IMR-90 (cell line): Measurements from ENCODE around the gene TXNDC11. TPM values are rescaled to one million over a fixed set of nuclear protein-coding genes. Genes with fewer than 3 reads are reported as not detected.

Experiments used
- ATAC-seq: fragments of 200-7000 bp; cut with Tn5 transposase; 2 replicates; pipeline ENCODE4 v1.9.1; 2020; ENCODE audit warnings: low read depth, mild to moderate bottlenecking, moderate library complexity
- BruUV-seq: library from RNA; stranded (reverse); fragments of 400-500 nt; replicated peaks from 2 replicates; lab custom pipeline; 2021; lab: Mats Ljungman, UMichigan
- CTCF ChIA-PET: fragments of 300-600 bp; formaldehyde crosslinking; extraction: SDS; loops from one replicate; lab custom pipeline; 2021; ENCODE audit warnings: antibody characterized with exemption; lab: Yijun Ruan, JAX
- POLR2A ChIA-PET: fragments of 300-600 bp; sonication (Branson Sonifier 250); formaldehyde crosslinking; loops from one replicate; lab custom pipeline; 2022; ENCODE audit warnings: antibody characterized with exemption; ENCODE audit not compliant: unreplicated experiment; lab: Charles Lee
- DNase-seq: peaks from one replicate; pipeline ENCODE4 v3.0.0; 2013
- H2AFZ ChIP-seq: replicated peaks from 2 replicates; pipeline ENCODE3; 2013; ENCODE audit warnings: low read length, mild to moderate bottlenecking; ENCODE audit not compliant: poor library complexity
- H2AK5ac ChIP-seq: 2 replicates; pipeline ENCODE4 v1.6.1; 2013; ENCODE audit warnings: low read depth, low read length, inconsistent platforms
- H2AK9ac ChIP-seq: replicated peaks from 2 replicates; pipeline ENCODE3; 2013; ENCODE audit warnings: mild to moderate bottlenecking, low read depth, low read length, moderate library complexity; ENCODE audit not compliant: poor library complexity
- H2BK120ac ChIP-seq: 2 replicates; pipeline ENCODE4 v1.6.1; 2013; ENCODE audit warnings: low read depth, low read length, inconsistent platforms
- H2BK15ac ChIP-seq: 3 replicates; pipeline ENCODE4 v1.6.1; 2013; ENCODE audit warnings: low read depth, low read length, inconsistent platforms
- H2BK20ac ChIP-seq: 2 replicates; pipeline ENCODE4 v1.6.1; 2013; ENCODE audit warnings: low read depth, mild to moderate bottlenecking, inconsistent platforms, low read length, moderate library complexity
- H2BK5ac ChIP-seq: 2 replicates; pipeline ENCODE4 v1.6.1; 2013; ENCODE audit warnings: mild to moderate bottlenecking, low read depth, low read length, inconsistent platforms; ENCODE audit not compliant: poor library complexity, severe bottlenecking
- H3K14ac ChIP-seq: replicated peaks from 2 replicates; pipeline ENCODE4 v1.6.1; 2013; ENCODE audit warnings: low read depth, low read length, inconsistent platforms
- H3K18ac ChIP-seq: 2 replicates; pipeline ENCODE4 v1.6.1; 2013; ENCODE audit warnings: low read depth, low read length, control low read depth
- H3K23ac ChIP-seq: 2 replicates; pipeline ENCODE4 v1.6.1; 2013; ENCODE audit warnings: low read depth, low read length, inconsistent platforms
- H3K27ac ChIP-seq: 2 replicates; pipeline ENCODE4 v1.5.1; 2013; ENCODE audit warnings: mild to moderate bottlenecking, control low read depth, low read length; ENCODE audit not compliant: insufficient read depth
- H3K27me3 ChIP-seq: 2 replicates; pipeline ENCODE4 v1.6.1; 2013; ENCODE audit warnings: low read length; ENCODE audit not compliant: control insufficient read depth, insufficient read depth
- H3K36me3 ChIP-seq: 2 replicates; pipeline ENCODE4 v1.6.1; 2013; ENCODE audit warnings: low read length, mixed read lengths; ENCODE audit not compliant: control insufficient read depth, insufficient read depth
- H3K4ac ChIP-seq: 2 replicates; pipeline ENCODE4 v1.6.1; 2013; ENCODE audit warnings: low read depth, low read length, inconsistent platforms
- H3K4me1 ChIP-seq: 2 replicates; pipeline ENCODE4 v1.6.1; 2013; ENCODE audit warnings: low read length, mixed read lengths; ENCODE audit not compliant: control insufficient read depth, insufficient read depth
- H3K4me2 ChIP-seq: 2 replicates; pipeline ENCODE4 v1.6.1; 2013; ENCODE audit warnings: low read depth, mild to moderate bottlenecking, control low read depth, low read length, moderate library complexity
- H3K4me3 ChIP-seq: 2 replicates; pipeline ENCODE4 v1.5.1; 2013; ENCODE audit warnings: low read depth, mild to moderate bottlenecking, control low read depth, low read length, moderate library complexity; ENCODE audit not compliant: insufficient read depth
- H3K56ac ChIP-seq: 2 replicates; pipeline ENCODE4 v1.6.1; 2013; ENCODE audit warnings: low read length, inconsistent platforms; ENCODE audit not compliant: insufficient read depth; ENCODE audit errors: extremely low read depth
- H3K79me1 ChIP-seq, 2 experiments: 2 replicates each; pipeline ENCODE4 v1.6.1; 2013; ENCODE audit warnings: low read length in 2 of 2, inconsistent platforms in 1 of 2, low read depth in 1 of 2
- H3K9ac ChIP-seq: 2 replicates; pipeline ENCODE4 v1.6.1; 2013; ENCODE audit warnings: low read depth, low read length, control low read depth
- H3K9me1 ChIP-seq: 2 replicates; pipeline ENCODE4 v1.6.1; 2013; ENCODE audit warnings: low read length, inconsistent platforms; ENCODE audit not compliant: insufficient read depth
- H3K9me3 ChIP-seq: 2 replicates; pipeline ENCODE4 v1.6.1; 2013; ENCODE audit warnings: low read length; ENCODE audit not compliant: control insufficient read depth, insufficient read depth
- H4K20me1 ChIP-seq: 2 replicates; pipeline ENCODE4 v1.6.1; 2013; ENCODE audit warnings: low read length, inconsistent platforms; ENCODE audit not compliant: insufficient read depth
- H4K5ac ChIP-seq: 2 replicates; pipeline ENCODE4 v1.6.1; 2013; ENCODE audit warnings: mild to moderate bottlenecking, low read depth, low read length, control low read depth
- H4K8ac ChIP-seq, 2 experiments: 2 replicates each; pipeline ENCODE4 v1.6.1; 2013; ENCODE audit warnings: low read depth in 2 of 2, low read length in 2 of 2, control low read depth in 1 of 2, inconsistent platforms in 1 of 2
- H4K91ac ChIP-seq: 2 replicates; pipeline ENCODE4 v1.6.1; 2013; ENCODE audit warnings: low read depth, low read length, inconsistent platforms; ENCODE audit not compliant: insufficient read depth
- BHLHE40 ChIP-seq: fragments of 150-350 bp; IDR thresholded peaks from 2 replicates; pipeline ENCODE4 v1.6.1; 2016; ENCODE audit warnings: mild to moderate bottlenecking, low read depth, low read length
- CEBPB ChIP-seq: IDR thresholded peaks from 2 replicates; pipeline ENCODE4 v1.6.1; 2012; ENCODE audit warnings: low read depth, low read length, improper control_type of control experiment
- CHD1 ChIP-seq: IDR thresholded peaks from 2 replicates; pipeline ENCODE4 v1.6.1; 2012; ENCODE audit warnings: low read depth, low read length, improper control_type of control experiment
- CTCF ChIP-seq: conservative IDR thresholded peaks from 2 replicates; pipeline ENCODE4 v1.5.1; 2012; ENCODE audit warnings: mild to moderate bottlenecking, low read depth, low read length, improper control_type of control experiment
- ELK1 ChIP-seq: fragments of 150-350 bp; IDR thresholded peaks from 2 replicates; pipeline ENCODE4 v1.6.1; 2016; ENCODE audit warnings: low read depth, mild to moderate bottlenecking, low read length, moderate library complexity, borderline replicate concordance
- FOS ChIP-seq: fragments of 150-350 bp; IDR thresholded peaks from 2 replicates; pipeline ENCODE4 v1.6.1; 2016; ENCODE audit warnings: low read depth, low read length
- MAFK ChIP-seq: IDR thresholded peaks from 2 replicates; pipeline ENCODE4 v1.6.1; 2012; ENCODE audit warnings: low read depth, low read length, improper control_type of control experiment
- MAZ ChIP-seq: IDR thresholded peaks from 2 replicates; pipeline ENCODE4 v1.6.1; 2012; ENCODE audit warnings: low read depth, mild to moderate bottlenecking, low read length, improper control_type of control experiment, moderate library complexity, borderline replicate concordance
- NFE2L2 ChIP-seq: fragments of 150-350 bp; IDR thresholded peaks from 2 replicates; pipeline ENCODE4 v1.6.1; 2016; ENCODE audit warnings: low read depth, mild to moderate bottlenecking, low read length
- POLR2A ChIP-seq: IDR thresholded peaks from 2 replicates; pipeline ENCODE4 v1.6.1; 2012; ENCODE audit warnings: mild to moderate bottlenecking, low read depth, low read length
- RAD21 ChIP-seq: IDR thresholded peaks from 2 replicates; pipeline ENCODE4 v1.6.1; 2012; ENCODE audit warnings: low read length, improper control_type of control experiment
- RCOR1 ChIP-seq: IDR thresholded peaks from 2 replicates; pipeline ENCODE4 v1.6.1; 2012; ENCODE audit warnings: mild to moderate bottlenecking, low read length, improper control_type of control experiment; ENCODE audit not compliant: insufficient replicate concordance
- RFX5 ChIP-seq: IDR thresholded peaks from 2 replicates; pipeline ENCODE4 v1.8.0; 2012; ENCODE audit warnings: low read depth, mild to moderate bottlenecking, low read length, moderate library complexity
- SMC3 ChIP-seq: fragments of 150-350 bp; IDR thresholded peaks from 2 replicates; pipeline ENCODE4 v1.6.1; 2016; ENCODE audit warnings: low read depth, mild to moderate bottlenecking, antibody characterized with exemption, low read length, moderate library complexity
- USF2 ChIP-seq: fragments of 150-350 bp; IDR thresholded peaks from 2 replicates; pipeline ENCODE4 v1.6.1; 2017; ENCODE audit warnings: mild to moderate bottlenecking, antibody characterized with exemption, low read length, low read depth
- WGBS, 2 experiments: methylation state at CpG; one replicate each; pipeline versions ENCODE4 v1.1.5 to v1.1.7; 2013; ENCODE audit warnings: missing lambda C conversion rate in 2 of 2; ENCODE audit not compliant: insufficient read length in 1 of 2; ENCODE audit errors: extremely low coverage in 2 of 2; 5-methylcytosine and 5-hydroxymethylcytosine counted together
- dilution Hi-C: fragments of 300-500 bp; cut with HindIII; formaldehyde crosslinking; loops from one replicate; pipeline ENCODE4 v1.14.3; 2018; ENCODE audit warnings: low sequenced_read_pairs; ENCODE audit not compliant: unreplicated experiment
- in situ Hi-C: fragments of 300-500 bp; cut with MboI; formaldehyde crosslinking; loops from 3 replicates; pipeline ENCODE4 v1.14.3; 2019; ENCODE audit warnings: low sequenced_read_pairs, inconsistent platforms, mixed read lengths
- intact Hi-C: fragments of 100-400 bp; cut with micrococcal nuclease; formaldehyde crosslinking; loops from 2 replicates; pipeline ENCODE4 v1.10.0; 2022
- polyA plus RNA-seq, 3 experiments: library from polyadenylated mRNA; depleted of rRNA; stranded (reverse); fragments of >200 nt; gene quantifications; 2 replicates each; pipeline ENCODE4 v1.2.3, GENCODE V29; 2012; ENCODE audit warnings: low replicate concordance in 1 of 3
- total RNA-seq: library from RNA; depleted of rRNA; stranded (reverse); fragments of >200 nt; gene quantifications from 2 replicates; pipeline ENCODE4 v1.2.3, GENCODE V29; 2012

The TXNDC11 gene
- total and polyA plus RNA-seq, 2 of the 4 experiments (the other 2 are of a cell fraction), result 25.3 to 42.9 TPM

GRCh38 chr16:11731222-11731621 lies 11.4 kb downstream of the TXNDC11 start:
- H2BK5ac ChIP-seq, result no peak overlapping the region
- H2BK15ac ChIP-seq, result no peak overlapping the region
- H3K27me3 ChIP-seq, result no peaks in the 10 kb centered on the region
- POLR2A ChIA-PET, result no interaction called here
- peaks cover under 1% of the 10 kb centered on the region for H3K4me1 ChIP-seq
- CTCF ChIA-PET, result interaction anchor here (0.9 kb wide), 1 partner anchor 12 kb away, joined by 3 read pairs; no protein-coding TSS in a partner anchor
- no peak overlapping the region for H2AFZ ChIP-seq
- H3K79me1 ChIP-seq, result peaks cover 49 to 69% of the 10 kb centered on the region in 2 experiments
- peaks cover 30% of the 10 kb centered on the region for H3K36me3 ChIP-seq
- no peak overlapping the region for H2AK9ac ChIP-seq
- no TSS peak for BruUV-seq
- H3K4me2 ChIP-seq, result no peak overlapping the region
- no peak overlapping the region for H3K27ac ChIP-seq
- WGBS, 2 experiments, result no CpG with 5 or more reads among the region's 3 CpGs
- no peak overlapping the region for H2AK5ac ChIP-seq
- DNase-seq, result no peak
- no peak overlapping the region for H3K14ac ChIP-seq
- H3K9ac ChIP-seq, result no peak overlapping the region
- no peak overlapping the region for H4K5ac ChIP-seq
- no peak overlapping the region for H2BK120ac ChIP-seq
- H3K18ac ChIP-seq, result no peak overlapping the region
- peaks cover 18% of the 10 kb centered on the region; the same call in 1 of the 2 replicates for H4K20me1 ChIP-seq
- no peak overlapping the region for H3K4ac ChIP-seq
- intact Hi-C loops (no loop called here), in situ Hi-C loops (no loop called here), dilution Hi-C loops (no loop called here)
- no peak for ATAC-seq
- no peak overlapping the region for H4K91ac ChIP-seq
- no peak overlapping the region for H3K4me3 ChIP-seq
- H3K9me3 ChIP-seq, result no peaks in the 10 kb centered on the region
- H3K9me1 ChIP-seq, result no peaks in the 10 kb centered on the region
- no peak overlapping the region for H2BK20ac ChIP-seq
- TF ChIP-seq MAFK (no peak), RAD21 (no peak), CTCF (no peak), NFE2L2 (no peak), RFX5 (no peak), ELK1 (no peak), USF2 (no peak), BHLHE40 (no peak), POLR2A (no peak), SMC3 (no peak), MAZ (no peak), FOS (no peak), CHD1 (no peak), RCOR1 (no peak), CEBPB (no peak)
- H4K8ac ChIP-seq, result no peak overlapping the region
- H3K56ac ChIP-seq, result no peak overlapping the region
- H3K23ac ChIP-seq, result no peak overlapping the region
